Stimulated activated CD8-positive, alpha-beta memory T cell treated with anti-CD3 and anti-CD28 coated beads, Interleukin-4, amount 100 ng/mL, for 48 hours (primary cell): Measurements from ENCODE around the gene ZSCAN21.
A peak's percentile ranks its signal among the peaks of the same experiment; 100 is the strongest.

Experiments
- DNase-seq: peaks from one replicate; pipeline ENCODE4 v3.0.0-alpha.2; 2020

The ZSCAN21 gene

GRCh38 chr7:100079024-100079560 lies 29.5 kb downstream of the ZSCAN21 start:
- DNase-seq: no peak

- DNase-seq: no peak
Measured at GRCh38 chr7:100080907-100081534, 31.4 kb downstream of the ZSCAN21 start.

GRCh38 chr7:100081535-100082102 lies 32.0 kb downstream of the ZSCAN21 start, which contains the start of gene ZNF3:
ZNF3 (minus strand) TSS chr7:100081723; CDS start chr7:100077357, 4,366 bp downstream.
- peak; percentile 98 for DNase-seq

- DNase-seq: no peak
Measured at GRCh38 chr7:100082978-100083377, 33.4 kb downstream of the ZSCAN21 start.

- DNase-seq: no peak
Measured at GRCh38 chr7:100085515-100085914, 35.9 kb downstream of the ZSCAN21 start.

- DNase-seq: no peak
Measured at GRCh38 chr7:100087055-100087750, 37.6 kb downstream of the ZSCAN21 start.

GRCh38 chr7:100088095-100088620 lies 38.6 kb downstream of the ZSCAN21 start:
- DNase-seq: no peak

GRCh38 chr7:100088621-100089457 lies 39.3 kb downstream of the ZSCAN21 start, which contains the start of gene COPS6:
COPS6 (plus strand) TSS chr7:100088969; CDS start chr7:100088991, 22 bp downstream.
- peak; percentile 93 for DNase-seq

GRCh38 chr7:100089458-100090196 lies 40.1 kb downstream of the ZSCAN21 start:
- DNase-seq: no peak

- DNase-seq: no peak
Measured at GRCh38 chr7:100090527-100091410, 41.2 kb downstream of the ZSCAN21 start.

- DNase-seq: peak; percentile 48
Measured at GRCh38 chr7:100091411-100092181, 42.0 kb downstream of the ZSCAN21 start.

- no peak for DNase-seq
Measured at GRCh38 chr7:100093054-100093453, 43.5 kb downstream of the ZSCAN21 start.

- no peak for DNase-seq
Measured at GRCh38 chr7:100093498-100093897, 43.9 kb downstream of the ZSCAN21 start.

GRCh38 chr7:100093925-100094486 lies 44.4 kb downstream of the ZSCAN21 start:
- DNase-seq: no peak

- no peak for DNase-seq
Measured at GRCh38 chr7:100095289-100095688, 45.7 kb downstream of the ZSCAN21 start.

GRCh38 chr7:100095704-100096103 lies 46.1 kb downstream of the ZSCAN21 start:
- DNase-seq: no peak

- no peak for DNase-seq
Measured at GRCh38 chr7:100098913-100099312, 49.3 kb downstream of the ZSCAN21 start.

- DNase-seq: no peak
Measured at GRCh38 chr7:100099452-100099851, 49.9 kb downstream of the ZSCAN21 start.

- peak; percentile 88 for DNase-seq
Measured at GRCh38 chr7:100100420-100101015, 50.9 kb downstream of the ZSCAN21 start.
